SK-N-MC (cell line): Measurements from ENCODE around the gene TPM3.

ENCODE experiments used
- EZH2 ChIP-seq: fragments of 200-600 bp; sonication (generic); IDR thresholded peaks from one replicate; pipeline ENCODE4 v1.6.1; 2017; ENCODE audit warnings: antibody characterized with exemption
- POLR2AphosphoS5 ChIP-seq: IDR thresholded peaks from 2 replicates; pipeline ENCODE4 v1.6.1; 2012; ENCODE audit warnings: mild to moderate bottlenecking, low read depth, low read length, borderline replicate concordance

DNA sequence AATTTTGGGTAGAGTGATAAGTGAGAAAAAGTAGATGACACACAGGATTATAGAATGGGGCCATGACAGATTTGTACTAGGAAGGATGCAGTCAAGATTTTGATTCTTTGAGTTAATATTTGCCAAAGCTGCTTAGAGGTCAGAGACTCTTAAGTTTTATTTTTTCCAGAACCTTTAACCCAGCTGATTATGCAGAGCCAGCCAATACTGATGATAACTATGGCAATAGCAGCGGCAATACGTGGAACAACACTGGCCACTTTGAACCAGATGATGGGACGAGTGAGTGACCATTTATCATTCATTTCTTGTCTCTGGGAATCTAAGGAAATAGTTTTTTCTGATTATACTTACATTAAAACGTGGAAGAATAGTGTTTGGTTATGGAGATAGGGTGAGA lies 45.0 kb upstream of the TPM3 start:
- TF ChIP-seq EZH2 (no peak), POLR2AphosphoS5 (no peak)
